ENCODE results near the gene PIEZO2.

DNA sequence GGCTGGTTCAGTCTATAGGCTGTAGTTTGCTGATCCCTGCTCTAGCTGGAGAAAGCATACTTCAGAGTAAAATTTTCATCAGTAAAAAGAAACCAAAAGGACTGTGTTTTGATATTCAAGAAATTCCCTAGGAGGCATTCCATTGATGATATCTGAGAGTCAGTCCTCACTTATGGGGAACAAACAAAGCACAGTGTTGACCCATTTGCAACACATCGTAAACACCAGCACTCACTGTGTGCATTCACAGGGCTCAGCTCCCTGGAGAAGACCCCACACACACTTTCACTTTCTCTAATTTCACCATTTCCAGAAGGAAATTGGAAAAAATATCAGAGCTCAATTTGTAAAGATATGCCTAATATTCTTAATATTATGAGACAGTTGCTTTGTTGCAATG lies 147.1 kb downstream of the PIEZO2 start:
- TF ChIP-seq, protein P1, sequence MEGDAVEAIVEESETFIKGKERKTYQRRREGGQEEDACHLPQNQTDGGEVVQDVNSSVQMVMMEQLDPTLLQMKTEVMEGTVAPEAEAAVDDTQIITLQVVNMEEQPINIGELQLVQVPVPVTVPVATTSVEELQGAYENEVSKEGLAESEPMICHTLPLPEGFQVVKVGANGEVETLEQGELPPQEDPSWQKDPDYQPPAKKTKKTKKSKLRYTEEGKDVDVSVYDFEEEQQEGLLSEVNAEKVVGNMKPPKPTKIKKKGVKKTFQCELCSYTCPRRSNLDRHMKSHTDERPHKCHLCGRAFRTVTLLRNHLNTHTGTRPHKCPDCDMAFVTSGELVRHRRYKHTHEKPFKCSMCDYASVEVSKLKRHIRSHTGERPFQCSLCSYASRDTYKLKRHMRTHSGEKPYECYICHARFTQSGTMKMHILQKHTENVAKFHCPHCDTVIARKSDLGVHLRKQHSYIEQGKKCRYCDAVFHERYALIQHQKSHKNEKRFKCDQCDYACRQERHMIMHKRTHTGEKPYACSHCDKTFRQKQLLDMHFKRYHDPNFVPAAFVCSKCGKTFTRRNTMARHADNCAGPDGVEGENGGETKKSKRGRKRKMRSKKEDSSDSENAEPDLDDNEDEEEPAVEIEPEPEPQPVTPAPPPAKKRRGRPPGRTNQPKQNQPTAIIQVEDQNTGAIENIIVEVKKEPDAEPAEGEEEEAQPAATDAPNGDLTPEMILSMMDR (IDR thresholded peaks at IDR 0.05; ENCODE audit: low read length), result no peak
- TF ChIP-seq EZH2 (IDR thresholded peaks at IDR 0.05; ENCODE audit: borderline replicate concordance, low read length), result no peak

Measured in OCI-LY1 (cell line).